Measurements from ENCODE around the gene PHF21A. TPM values are rescaled to one million over a fixed set of nuclear protein-coding genes. Genes with fewer than 3 reads are reported as not detected.

PHF21A gene
- total RNA-seq, 1 donor from 2014 or later: 49.6 TPM

DNA sequence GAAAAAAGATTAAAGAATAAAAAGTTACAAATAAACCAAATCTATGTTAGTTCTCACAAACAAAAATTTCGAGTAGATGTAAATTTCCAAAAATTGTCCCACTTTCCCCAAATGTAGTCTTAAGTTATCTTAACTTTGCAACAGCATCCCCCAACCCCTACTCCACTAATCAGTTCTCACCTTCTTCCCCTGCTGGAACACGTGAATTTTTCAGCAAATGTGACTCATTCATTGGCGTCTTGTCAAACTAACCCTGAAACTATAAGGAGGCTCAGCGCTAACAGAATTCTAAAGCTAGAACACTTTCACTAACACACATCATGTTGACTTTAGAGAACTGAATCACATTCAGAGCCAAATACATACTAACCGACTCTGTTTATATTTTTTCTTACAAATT lies 46.1 kb downstream of the PHF21A start:
- DNase-seq (ENCODE audit: low spot score): no peak
- no peak overlapping the region for H3K27ac Mint-ChIP-seq
- Histone ChIP-seq H3K9ac (no peak overlapping the region), H3K9me3 (ENCODE audit: low read depth) (no peaks in the 10 kb centered on the region), H3K4me1 (no peaks in the 10 kb centered on the region), H3K27ac (no peak overlapping the region), H3K4me2 (no peak overlapping the region), H3K79me2 (ENCODE audit: low read depth) (no peaks in the 10 kb centered on the region), H3K27me3 (no peaks in the 10 kb centered on the region), H3F3A (ENCODE audit: low read depth) (peaks cover 9% of the 10 kb centered on the region), H3K4me3 (no peak overlapping the region), H4K20me1 (ENCODE audit: low read depth) (peaks cover 5% of the 10 kb centered on the region), H3K36me3 (peaks cover 5% of the 10 kb centered on the region), H2AFZ (replicated peaks) (no peak overlapping the region)
- no peaks in the 10 kb centered on the region for H3K9me3 Mint-ChIP-seq
- no peaks in the 10 kb centered on the region for H3K4me1 Mint-ChIP-seq
- H3K36me3 Mint-ChIP-seq: peaks cover 7% of the 10 kb centered on the region
- H3K4me3 Mint-ChIP-seq: no peak overlapping the region
- H3K27me3 Mint-ChIP-seq (ENCODE audit: insufficient read depth, low read depth): no peaks in the 10 kb centered on the region
- TF ChIP-seq EZH2 (IDR thresholded peaks at IDR 0.05): no peak
- no peak for TF ChIP-seq EZH2phosphoT487 (IDR thresholded peaks at IDR 0.05)
- TF ChIP-seq, protein P1, sequence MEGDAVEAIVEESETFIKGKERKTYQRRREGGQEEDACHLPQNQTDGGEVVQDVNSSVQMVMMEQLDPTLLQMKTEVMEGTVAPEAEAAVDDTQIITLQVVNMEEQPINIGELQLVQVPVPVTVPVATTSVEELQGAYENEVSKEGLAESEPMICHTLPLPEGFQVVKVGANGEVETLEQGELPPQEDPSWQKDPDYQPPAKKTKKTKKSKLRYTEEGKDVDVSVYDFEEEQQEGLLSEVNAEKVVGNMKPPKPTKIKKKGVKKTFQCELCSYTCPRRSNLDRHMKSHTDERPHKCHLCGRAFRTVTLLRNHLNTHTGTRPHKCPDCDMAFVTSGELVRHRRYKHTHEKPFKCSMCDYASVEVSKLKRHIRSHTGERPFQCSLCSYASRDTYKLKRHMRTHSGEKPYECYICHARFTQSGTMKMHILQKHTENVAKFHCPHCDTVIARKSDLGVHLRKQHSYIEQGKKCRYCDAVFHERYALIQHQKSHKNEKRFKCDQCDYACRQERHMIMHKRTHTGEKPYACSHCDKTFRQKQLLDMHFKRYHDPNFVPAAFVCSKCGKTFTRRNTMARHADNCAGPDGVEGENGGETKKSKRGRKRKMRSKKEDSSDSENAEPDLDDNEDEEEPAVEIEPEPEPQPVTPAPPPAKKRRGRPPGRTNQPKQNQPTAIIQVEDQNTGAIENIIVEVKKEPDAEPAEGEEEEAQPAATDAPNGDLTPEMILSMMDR (IDR thresholded peaks at IDR 0.05): no peak

DNA sequence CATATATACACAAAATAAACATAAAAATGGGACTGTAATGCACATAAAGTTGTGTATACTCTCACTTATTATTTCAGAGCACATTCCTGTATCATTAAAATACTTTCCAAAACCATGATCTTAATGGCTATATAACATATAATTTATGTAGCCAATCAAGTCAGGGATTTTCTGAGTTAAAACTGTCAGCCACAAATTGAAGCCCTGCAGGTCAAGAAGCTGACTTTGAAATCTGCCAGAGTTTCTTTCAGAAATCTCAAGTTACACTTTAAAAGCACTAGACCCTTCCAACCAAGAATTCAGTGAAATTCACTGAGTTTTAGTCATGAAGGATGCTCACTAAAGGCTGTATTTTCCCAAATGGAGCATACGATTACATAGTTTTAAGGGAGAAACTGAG lies 47.6 kb downstream of the PHF21A start:
- no peak for DNase-seq (ENCODE audit: low spot score)

GRCh38 chr11:46072172-46072964 lies 48.9 kb downstream of the PHF21A start:
- no peaks in the 10 kb centered on the region for H3K27me3 ChIP-seq
- peaks cover 2% of the 10 kb centered on the region for H3F3A ChIP-seq (ENCODE audit: low read depth)
- TF ChIP-seq, protein P1 (IDR thresholded peaks at IDR 0.05): no peak
- TF ChIP-seq EZH2 (IDR thresholded peaks at IDR 0.05) (no peak), EZH2phosphoT487 (IDR thresholded peaks at IDR 0.05) (no peak)
- no peak overlapping the region for H2AFZ ChIP-seq (replicated peaks)
- H3K9me3 ChIP-seq (ENCODE audit: low read depth): no peaks in the 10 kb centered on the region
- DNase-seq (ENCODE audit: low spot score): no peak
- no peaks in the 10 kb centered on the region for H3K79me2 ChIP-seq (ENCODE audit: low read depth)
- no peak overlapping the region for H3K27ac ChIP-seq
- H3K9ac ChIP-seq: no peak overlapping the region
- H3K9me3 Mint-ChIP-seq: no peaks in the 10 kb centered on the region
- no peaks in the 10 kb centered on the region for H3K27me3 Mint-ChIP-seq (ENCODE audit: insufficient read depth, low read depth)
- H3K4me1 Mint-ChIP-seq: no peaks in the 10 kb centered on the region
- H4K20me1 ChIP-seq (ENCODE audit: low read depth): peaks cover 12% of the 10 kb centered on the region
- no peak overlapping the region for H3K4me2 ChIP-seq
- peaks cover 9% of the 10 kb centered on the region for H3K36me3 Mint-ChIP-seq
- H3K4me3 ChIP-seq: no peak overlapping the region
- peaks cover 5% of the 10 kb centered on the region for H3K36me3 ChIP-seq
- no peaks in the 10 kb centered on the region for H3K4me1 ChIP-seq
- no peak overlapping the region for H3K27ac Mint-ChIP-seq
- no peak overlapping the region for H3K4me3 Mint-ChIP-seq

More for the DNA sequence above, 47.6 kb downstream of the PHF21A start:
- Histone ChIP-seq H3K79me2 (ENCODE audit: low read depth) (no peaks in the 10 kb centered on the region), H3K27ac (no peak overlapping the region), H3F3A (ENCODE audit: low read depth) (peaks cover 9% of the 10 kb centered on the region), H3K9me3 (ENCODE audit: low read depth) (no peaks in the 10 kb centered on the region), H3K4me2 (no peak overlapping the region), H3K4me1 (no peaks in the 10 kb centered on the region), H3K27me3 (no peaks in the 10 kb centered on the region), H2AFZ (replicated peaks) (no peak overlapping the region), H3K9ac (no peak overlapping the region), H4K20me1 (ENCODE audit: low read depth) (peaks cover 8% of the 10 kb centered on the region), H3K4me3 (no peak overlapping the region), H3K36me3 (peaks cover 5% of the 10 kb centered on the region)
- Mint-ChIP-seq H3K27ac (no peak overlapping the region), H3K4me3 (no peak overlapping the region), H3K27me3 (ENCODE audit: insufficient read depth, low read depth) (no peaks in the 10 kb centered on the region), H3K36me3 (peaks cover 9% of the 10 kb centered on the region), H3K9me3 (no peaks in the 10 kb centered on the region), H3K4me1 (no peaks in the 10 kb centered on the region)
- TF ChIP-seq EZH2 (IDR thresholded peaks at IDR 0.05): no peak
- TF ChIP-seq EZH2phosphoT487 (IDR thresholded peaks at IDR 0.05): no peak
- TF ChIP-seq, protein P1 (IDR thresholded peaks at IDR 0.05): no peak

Measured in neural progenitor cell (in vitro differentiated cells).